Hematopoietic multipotent progenitor cell (in vitro differentiated cells): ENCODE measurements around the gene ZNF689. TPM values are rescaled to one million over a fixed set of nuclear protein-coding genes. Genes with fewer than 3 reads are reported as not detected.
"Not testable (repeated sequence)": the region's sequence is repeated elsewhere in the genome, so short reads cannot be mapped to it uniquely, and the experiment has no call there.

Experiments
- DNase-seq, 3 donors: peaks; one replicate each; pipeline ENCODE4 v3.0.0-alpha.2; 2011 to 2015; ENCODE audit warnings: low read depth in 2 of 3, low spot score in 2 of 3
- total RNA-seq: library from RNA; depleted of rRNA; stranded (reverse); fragments of >200 nt; gene quantifications from one replicate; pipeline ENCODE4 v1.2.3, GENCODE V29; 2012

ZNF689 gene
- total RNA-seq, 1 donor, result 16.4 TPM

- not testable (repeated sequence) for DNase-seq
Measured at GRCh38 chr16:30637139-30637538, 26.9 kb upstream of the ZNF689 start.

DNA sequence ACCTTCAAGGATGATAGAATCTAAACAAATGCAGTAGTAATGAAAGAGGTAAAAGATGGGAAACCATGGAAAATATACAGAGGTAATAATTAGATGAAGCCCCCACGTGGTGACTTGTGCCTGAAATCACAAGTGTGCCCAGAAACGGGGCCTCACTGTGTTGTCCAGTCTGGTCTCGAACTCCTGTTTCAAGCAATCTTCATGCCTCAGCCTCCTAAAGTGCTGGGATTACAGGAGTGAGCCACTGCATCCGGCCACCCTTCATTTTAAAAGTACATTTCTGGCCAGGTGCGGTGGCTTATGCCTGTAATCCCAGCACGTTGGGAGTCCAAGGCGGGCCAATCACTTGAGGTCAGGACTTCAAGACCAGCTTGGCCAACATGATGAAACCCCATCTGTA, 26.4 kb upstream of the ZNF689 start:
- no peak for DNase-seq

DNA sequence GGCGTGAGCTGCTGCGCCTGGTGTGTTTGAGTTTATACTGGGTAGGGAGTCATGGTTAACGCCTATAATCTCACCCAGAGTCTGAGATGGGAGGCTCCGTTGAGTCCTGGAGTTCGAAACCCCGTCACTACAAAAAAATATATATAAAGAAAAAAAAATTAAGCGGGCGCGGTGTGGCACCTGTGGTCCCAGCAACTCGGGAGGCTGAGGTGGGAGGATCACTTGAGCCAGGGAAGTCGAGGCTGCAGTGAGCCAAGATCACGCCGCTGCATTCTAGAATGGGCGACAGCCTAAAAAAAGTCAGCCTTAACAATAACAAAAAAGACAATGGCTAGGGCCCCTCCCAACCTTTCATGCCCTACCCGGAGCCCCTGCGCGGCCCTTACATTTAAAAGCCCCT, 23.3 kb upstream of the ZNF689 start:
- DNase-seq, result no peak

DNA sequence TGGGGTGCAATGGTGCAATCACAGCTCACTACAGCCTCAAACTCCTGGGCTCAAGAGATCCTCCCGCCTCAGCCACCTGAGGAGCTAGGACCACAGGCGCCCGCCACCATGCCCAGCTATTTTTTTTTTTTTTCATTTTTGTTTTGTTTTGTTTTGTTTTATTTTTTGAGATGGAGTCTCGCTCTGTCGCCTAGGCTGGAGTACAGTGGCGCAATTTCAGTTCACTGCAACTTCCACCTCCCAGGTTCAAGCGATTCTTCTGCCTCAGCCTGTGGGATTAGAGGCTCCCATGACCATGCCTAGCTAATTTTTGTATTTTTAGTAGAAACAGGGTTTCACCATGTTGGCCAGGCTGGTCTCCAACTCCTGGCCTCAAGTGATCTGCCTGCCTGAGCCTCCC, 22.3 kb upstream of the ZNF689 start:
- not testable (repeated sequence) for DNase-seq

- peak; percentile 72 to 88 (median 74) for DNase-seq
Measured at GRCh38 chr16:30628628-30629540, 18.7 kb upstream of the ZNF689 start.

GRCh38 chr16:30626236-30626635, 16.0 kb upstream of the ZNF689 start:
- peak in 2 of 3 donors; percentile 56 to 78 for DNase-seq

DNA sequence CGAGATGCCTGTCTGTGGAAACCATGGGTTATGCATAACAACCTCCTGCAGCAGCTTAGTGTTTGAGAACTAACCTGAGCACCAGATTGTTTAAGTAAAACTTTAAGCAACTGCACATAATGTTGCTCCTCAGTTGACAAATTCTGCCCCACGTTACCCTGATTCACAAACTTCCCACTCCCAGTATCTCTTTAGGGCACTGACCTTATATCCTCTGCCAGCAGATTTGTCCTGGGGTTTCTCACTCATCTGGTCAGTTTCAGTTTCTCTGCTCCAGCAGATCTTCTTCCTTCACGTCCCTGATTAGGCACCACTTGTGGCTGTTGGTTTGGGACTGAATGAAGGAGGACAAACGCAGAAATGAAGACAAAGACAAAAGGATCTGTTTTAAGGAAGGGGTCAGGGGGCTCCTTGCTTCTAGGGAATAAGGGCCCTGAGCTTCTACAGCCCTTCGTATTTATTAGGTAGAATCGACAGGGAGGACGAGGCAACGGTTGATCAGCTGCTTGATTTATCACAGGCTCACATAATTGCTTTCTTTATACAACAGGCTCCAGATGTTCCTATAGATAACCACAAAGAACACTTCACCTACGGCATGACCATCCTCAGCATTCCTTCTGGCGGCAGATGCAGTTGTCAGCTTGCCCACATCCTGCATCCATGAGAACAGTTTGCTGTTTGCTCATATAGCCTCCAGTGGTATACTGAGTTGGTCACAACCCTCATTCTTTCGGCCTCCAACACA, 13.5 kb upstream of the ZNF689 start:
- DNase-seq, result no peak

DNA sequence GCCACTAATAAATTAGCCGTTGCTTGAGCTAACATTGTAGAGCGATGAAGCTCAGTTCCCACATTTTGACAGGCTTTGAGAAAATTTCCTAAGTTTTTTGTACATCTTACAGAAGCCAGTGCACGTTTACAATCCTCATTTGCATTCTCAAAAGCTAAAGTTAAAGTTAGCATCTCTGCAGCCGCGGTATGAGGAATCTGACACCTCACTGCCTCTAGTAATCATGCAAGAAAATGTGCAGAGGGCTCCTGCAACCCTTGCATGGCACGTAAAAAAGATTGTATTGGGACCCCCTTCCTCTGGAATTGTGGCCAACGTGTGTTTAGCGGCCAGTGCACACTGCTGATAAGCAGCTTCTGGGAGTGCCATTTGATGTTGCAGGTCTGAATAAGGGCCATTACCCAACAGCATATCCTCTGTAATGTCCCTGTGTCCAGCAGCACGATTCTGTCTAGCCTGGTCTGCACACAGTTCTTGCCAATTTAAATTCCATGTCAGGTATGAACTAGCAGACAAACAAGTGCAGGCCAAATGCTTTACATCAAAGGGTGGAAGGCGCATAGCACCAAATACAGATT, 12.4 kb upstream of the ZNF689 start:
- no peak for DNase-seq

DNA sequence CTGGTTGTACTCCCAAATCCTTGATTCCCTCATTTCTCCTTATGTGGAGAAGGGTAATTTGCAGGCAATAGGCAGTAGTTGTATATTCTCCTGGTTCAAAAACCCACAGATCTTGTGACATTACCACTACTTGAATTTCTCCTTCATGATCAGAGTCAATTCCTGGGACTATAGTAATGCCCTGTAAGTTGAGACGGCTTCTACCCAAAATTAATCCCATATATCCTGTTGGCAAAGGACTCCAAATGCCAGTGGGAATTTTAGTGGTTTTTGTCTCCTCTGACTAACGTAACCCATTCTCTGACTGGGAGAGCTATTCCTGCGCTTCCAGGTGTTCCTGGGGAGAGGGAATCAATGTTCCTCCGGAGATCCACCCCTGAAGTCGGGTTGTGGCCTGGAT, 11.6 kb upstream of the ZNF689 start:
- DNase-seq, result no peak

GRCh38 chr16:30620169-30620568, 10.0 kb upstream of the ZNF689 start:
- DNase-seq, result no peak

- no peak for DNase-seq
Measured at GRCh38 chr16:30619638-30620037, 9.4 kb upstream of the ZNF689 start.

DNA sequence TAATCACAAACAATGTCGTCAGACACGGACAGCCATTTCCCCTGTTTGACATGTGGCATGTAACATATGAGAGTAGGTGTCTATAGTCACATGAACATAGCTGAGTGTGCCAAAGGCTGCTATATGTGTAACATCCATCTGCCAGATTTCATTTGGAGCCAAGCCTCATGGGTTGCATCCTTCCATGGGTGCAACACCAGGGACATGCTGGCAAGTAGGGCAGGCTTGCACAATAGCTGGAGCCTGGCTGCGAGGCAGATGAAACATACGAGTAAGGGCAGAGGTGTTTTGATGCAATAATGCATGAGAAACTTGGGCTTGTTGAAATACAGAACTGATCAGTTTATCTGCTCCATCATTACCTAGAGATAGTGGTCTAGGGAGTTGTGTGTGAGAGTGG, 9.0 kb upstream of the ZNF689 start:
- DNase-seq, result no peak

DNA sequence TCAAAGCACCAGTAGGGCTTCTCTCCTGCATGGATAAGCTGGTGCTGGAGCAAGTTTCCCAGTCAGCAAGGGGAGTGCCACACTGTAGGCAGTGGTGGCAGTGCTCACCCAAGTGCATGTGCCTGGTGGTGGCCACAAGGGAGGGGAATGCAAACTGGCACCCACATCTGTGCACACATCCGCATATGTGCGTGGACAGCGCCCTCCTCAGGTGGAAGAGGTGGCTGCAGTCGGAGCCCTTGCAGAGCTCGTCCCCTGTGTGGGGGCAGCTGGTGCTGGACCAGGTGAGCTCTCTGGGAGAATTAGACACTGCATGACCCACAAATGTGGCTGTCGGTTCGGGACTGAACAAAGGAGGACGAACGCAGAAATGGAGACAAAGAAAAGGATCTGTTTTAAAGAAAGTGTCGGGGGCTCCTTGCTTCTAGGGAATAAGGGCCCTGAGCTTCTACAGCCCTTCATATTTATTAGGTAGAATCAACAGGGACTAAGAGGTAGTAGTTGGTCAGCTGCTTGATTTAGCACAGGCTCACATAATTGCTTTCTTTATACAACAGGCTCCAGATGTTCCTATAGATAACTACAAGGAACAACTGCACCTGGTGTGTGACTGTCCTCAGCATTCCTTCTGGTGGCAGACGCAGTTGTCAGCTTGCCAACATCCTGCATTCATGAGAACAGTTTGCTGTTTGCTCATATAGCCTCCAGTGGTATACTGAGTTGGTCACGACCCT, 5.3 kb upstream of the ZNF689 start:
- DNase-seq, result peak in 2 of 3 donors; percentile 36 to 64

DNA sequence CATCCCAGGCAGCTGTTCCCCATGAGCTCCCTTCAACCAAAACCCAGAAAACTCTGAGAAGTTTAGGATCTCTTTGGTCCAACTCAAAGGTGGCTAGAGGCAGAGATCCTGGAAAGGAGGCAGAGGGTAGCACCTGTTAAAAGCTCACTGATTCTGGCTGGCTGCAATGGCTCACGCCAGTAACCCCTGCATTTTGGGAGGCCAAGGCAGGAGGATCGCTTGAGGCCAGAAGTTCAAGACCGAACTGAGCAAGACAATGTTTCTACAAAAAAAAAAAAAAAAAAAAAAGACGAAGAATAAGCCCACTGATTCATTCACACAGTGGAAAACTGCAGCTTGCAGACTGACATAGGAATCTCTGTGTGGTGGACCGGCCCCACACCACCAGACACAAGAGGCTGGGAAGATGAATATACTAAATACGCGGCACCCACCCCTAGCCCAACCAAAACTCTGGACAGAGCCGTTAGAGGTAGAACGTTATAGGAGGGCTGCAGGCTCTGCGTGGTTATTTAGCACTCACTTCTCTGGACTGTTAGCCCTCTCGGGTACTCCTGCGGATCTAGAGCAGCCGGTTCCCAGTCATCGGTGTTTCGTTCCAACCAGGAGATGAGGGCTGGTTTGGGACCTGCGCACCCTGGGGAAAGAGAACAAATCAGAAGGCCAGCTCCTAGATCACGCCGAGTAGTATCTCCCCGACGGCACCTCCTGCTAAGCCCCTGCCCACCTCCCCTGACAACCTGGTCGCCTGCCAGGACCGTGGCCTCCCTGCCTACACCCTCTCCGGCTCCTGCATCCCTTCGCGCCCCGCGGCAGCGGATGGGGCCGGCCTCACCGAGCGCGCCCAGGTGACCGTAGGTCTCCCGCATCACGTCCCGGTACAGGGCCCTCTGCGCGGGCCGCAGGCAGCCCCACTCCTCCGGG, 925 bp downstream of the ZNF689 start:
- peak in 2 of 3 donors; percentile 45 to 51 for DNase-seq

GRCh38 chr16:30606004-30606403, 4.2 kb downstream of the ZNF689 start:
- DNase-seq, result no peak

GRCh38 chr16:30605158-30605557, 5.0 kb downstream of the ZNF689 start:
- DNase-seq, result no peak

- no peak for DNase-seq
Measured at GRCh38 chr16:30604316-30604947, 5.8 kb downstream of the ZNF689 start.

- no peak for DNase-seq
Measured at GRCh38 chr16:30603945-30604315, 6.3 kb downstream of the ZNF689 start.

DNA sequence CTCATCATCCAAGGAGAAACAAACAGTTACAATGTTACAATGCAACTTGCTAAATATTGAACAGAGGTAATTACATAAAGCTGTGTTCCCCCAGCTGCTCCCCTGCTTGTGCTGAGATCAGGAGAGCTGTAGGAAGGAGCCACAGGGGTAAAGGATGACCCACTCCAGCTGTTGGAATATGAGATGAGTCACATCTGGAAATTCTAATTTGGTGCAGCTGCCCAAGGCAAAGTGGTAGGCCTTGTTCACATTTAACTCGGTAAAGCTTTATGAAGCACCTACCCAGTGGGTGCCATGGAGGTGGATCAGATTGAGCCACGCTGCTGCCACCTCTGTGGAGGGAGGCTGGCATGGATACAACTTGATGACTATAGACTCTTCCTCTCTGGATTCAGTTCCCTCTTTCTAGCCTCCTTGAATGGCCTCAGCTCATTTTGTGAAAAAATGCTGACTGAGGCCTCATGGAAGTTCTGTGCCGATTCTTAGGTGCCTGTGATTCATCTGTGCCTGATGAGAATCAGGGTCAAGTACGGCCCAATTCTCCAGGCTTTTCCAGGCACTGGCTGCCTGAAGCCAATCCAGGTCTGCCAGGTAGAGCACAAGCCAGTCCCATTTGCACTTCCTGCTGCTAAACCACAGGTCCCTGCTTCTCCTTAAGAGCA, 7.4 kb downstream of the ZNF689 start:
- DNase-seq, result no peak
